Endometrial microvascular endothelial cells (primary cell): ENCODE data around the gene SCYL3. TPM values are rescaled to one million over a fixed set of nuclear protein-coding genes. Genes with fewer than 3 reads are reported as not detected.
"Not testable (repeated sequence)": the region's sequence is repeated elsewhere in the genome, so short reads cannot be mapped to it uniquely, and the experiment has no call there.

Experiments used
- in situ Hi-C: cut with HindIII; loops from 2 replicates; pipeline ENCODE4 v1.10.0; 2017; ENCODE audit warnings: low sequenced_read_pairs, low pct_unique_long_range_greater_than_20kb; ENCODE audit errors: inconsistent ontology term
- total RNA-seq: library from RNA; depleted of rRNA; stranded (reverse); fragments of >200 nt; gene quantifications from one replicate; pipeline ENCODE4 v1.2.3, GENCODE V29; 2015; ENCODE audit errors: inconsistent ontology term

SCYL3 gene
- total RNA-seq, 1 donor from 2014 or later: 5.2 TPM

- in situ Hi-C loops: no loop called here
Measured at GRCh38 chr1:169836198-169836597, 57.5 kb downstream of the SCYL3 start.

- in situ Hi-C loops: no loop called here
Measured at GRCh38 chr1:169835647-169836046, 58.0 kb downstream of the SCYL3 start.

DNA sequence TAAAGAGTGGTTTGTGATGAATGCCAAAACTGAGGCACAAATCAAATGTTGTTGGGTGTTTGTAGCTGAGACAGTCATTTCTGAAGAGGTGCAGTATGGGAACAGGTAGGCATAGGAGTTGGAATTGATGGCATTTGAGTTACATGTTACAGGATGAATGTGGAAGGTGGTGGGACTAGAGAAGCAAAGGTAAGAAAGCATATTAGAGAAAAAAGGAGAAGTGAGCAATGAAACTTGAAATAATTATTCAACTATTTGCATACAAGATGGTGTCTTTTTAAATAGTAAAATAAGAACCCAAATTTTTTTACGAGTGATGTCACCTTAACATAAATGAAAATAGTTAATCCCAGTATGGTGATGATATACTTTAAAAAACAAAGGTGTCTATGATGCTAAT lies 58.8 kb downstream of the SCYL3 start:
- in situ Hi-C loops: no loop called here

DNA sequence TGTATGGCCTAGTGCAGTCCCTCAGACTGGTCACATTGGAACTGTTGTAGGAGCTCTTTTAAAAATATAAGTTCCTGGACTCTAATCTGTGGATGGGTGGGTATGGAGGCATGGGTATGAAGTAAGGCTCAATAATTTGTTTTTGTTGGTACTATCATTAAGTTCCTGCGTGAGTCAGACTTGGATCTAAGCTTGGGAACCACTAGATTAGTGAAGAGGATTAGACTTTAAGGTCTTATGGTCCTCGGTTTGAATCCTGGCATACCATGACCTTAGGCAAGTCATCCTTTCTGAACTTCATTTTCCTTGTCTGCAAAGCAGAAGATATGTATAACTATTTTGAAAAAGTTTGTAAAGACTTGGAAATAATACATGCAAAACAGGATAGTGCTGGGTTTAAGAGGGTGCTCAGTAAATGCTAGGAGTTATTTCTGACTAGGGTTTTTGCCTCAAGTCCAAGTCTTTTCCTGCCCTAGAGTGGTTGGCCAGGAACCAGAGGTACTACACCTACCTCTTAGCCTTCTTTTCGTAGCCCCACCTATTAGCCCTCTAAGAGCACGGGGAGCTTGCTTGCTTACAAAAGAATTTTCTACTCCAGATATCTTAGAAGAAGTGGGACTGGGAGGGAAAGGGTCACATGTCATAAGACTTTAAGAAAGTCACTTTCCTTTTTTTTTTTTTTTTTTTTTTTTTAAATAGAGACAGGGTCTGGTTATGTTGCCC lies 60.4 kb downstream of the SCYL3 start:
- in situ Hi-C loops: no loop called here

DNA sequence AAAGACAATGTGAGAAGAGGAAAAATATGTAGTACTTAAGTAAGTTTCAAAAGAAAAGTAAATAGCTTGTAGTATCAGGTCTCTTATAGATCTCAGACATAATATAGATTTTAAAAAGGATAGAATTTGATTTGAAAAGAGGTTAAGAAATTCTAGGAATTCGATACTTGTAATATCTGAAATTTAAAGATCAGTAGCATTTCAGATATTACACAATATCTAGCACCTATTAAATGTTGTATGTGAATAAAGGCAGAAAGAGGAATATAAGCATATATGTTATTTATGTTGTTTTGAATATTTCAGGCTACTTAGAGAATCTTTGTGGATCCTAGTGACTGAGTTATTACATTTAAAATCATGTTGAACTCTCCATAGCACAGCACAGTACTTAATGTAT lies 64.0 kb downstream of the SCYL3 start:
- in situ Hi-C loops: no loop called here

- in situ Hi-C loops: no loop called here
Measured at GRCh38 chr1:169824153-169824552, 69.5 kb downstream of the SCYL3 start.

DNA sequence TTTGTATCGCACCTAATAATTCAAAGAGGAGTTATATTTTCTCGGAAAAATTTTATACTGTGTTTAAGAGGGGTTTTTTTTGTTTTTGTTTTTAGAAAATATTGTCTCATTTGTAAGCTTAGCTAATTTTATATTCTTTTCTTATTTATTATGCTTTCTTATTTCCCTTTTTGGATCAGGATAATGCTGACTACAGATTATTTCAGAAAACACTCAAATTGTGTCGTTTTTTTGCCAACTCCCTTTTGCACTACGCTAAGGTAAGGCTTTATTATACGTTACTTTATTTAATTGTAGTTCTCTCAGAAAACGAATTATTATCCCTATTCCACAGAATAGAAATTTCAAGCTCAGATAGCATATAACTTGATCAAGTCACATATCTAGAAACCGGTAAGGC lies 72.2 kb downstream of the SCYL3 start:
- in situ Hi-C loops: no loop called here

DNA sequence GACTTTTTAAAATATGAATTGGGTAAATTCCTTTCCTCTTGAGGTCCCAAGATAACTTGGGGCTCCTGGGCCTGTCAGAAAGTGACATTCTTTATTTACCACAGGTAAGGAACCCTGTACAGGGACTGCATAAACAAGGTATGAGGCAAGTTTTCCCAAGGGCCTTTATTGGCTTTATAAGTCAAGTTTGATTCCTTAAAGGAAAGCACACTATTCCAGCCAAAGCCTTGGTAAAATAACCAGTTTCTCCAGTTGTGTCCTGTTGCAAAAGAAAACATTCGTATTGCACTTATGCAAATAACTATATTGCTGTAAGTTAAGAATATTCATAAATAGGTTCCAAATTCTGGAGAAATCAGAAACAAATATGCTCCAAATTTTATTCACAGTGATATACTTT lies 77.1 kb downstream of the SCYL3 start:
- in situ Hi-C loops: no loop called here

DNA sequence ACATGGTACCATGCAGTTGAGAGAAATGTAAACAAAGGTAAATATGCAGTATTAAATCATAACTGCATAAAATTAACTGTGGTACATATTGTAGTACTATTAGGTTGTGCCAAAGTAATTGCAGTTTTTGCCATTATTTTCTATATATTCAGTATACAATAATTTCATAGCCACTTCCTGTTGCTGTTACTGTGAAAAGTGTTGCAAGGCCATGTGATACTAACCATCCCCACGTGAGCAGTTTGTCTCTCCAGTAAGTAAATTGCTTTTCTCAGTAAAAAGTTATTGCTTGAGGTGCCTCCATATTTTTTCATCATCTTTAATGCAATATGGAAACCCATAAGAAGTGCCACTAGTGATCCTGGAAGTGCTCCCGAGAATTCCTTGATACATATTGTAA lies 79.4 kb downstream of the SCYL3 start:
- in situ Hi-C loops: no loop called here

- in situ Hi-C loops: no loop called here
Measured at GRCh38 chr1:169812131-169812530, 81.6 kb downstream of the SCYL3 start.

GRCh38 chr1:169811418-169812035 lies 82.2 kb downstream of the SCYL3 start:
- in situ Hi-C loops: not testable (repeated sequence)

DNA sequence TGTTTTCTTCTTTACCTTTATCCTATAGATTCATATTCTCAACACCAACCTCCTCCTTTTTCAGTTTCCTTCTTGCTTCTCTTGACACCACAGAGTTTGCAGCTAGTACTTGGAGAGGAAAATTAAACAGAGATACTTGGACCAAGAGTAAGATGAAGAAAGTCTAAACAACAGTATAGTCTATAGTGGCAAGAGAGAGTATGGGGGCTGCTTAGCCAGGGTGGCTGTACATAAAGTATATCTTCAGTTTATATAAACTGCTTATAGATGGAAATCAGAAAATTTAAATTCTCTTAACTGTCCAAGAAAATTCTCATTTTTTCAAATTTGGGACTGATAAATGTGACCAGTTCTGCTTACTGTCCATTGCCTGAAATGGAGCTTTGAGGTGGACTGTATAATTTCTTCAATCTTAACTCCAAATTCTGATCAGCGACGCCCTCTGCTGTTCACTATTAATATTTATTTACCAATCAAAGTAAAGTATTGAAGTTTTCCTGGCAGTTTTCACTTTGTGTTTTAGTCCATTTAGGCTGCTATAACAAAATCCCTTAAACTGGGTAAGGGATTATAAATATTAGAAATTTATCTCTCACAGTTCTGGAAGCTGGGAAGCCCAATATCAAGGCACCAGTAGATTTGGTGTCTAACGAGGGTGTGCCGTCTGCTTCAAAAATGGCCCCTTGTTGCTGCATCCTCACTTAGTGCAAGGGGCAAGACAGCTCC lies 84.2 kb downstream of the SCYL3 start:
- in situ Hi-C loops: no loop called here

DNA sequence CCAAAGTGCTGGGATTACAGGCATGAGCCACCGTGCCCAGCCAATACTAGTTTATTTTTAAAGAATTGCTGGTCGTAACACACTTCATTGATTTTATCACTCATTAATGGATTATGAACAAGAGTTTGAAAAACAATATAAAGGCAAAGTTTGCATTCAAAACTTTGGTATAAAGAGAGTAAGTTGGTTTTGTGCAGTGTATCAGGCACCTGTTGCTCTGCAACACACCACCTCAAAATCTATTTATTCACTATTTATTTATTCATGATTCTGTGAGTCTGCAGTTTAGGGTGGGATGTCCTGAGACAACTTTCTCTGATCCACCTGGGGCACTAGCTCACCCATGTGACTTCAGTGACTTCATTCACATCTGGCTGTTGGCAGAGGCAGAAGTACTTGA lies 88.8 kb downstream of the SCYL3 start:
- in situ Hi-C loops: no loop called here

DNA sequence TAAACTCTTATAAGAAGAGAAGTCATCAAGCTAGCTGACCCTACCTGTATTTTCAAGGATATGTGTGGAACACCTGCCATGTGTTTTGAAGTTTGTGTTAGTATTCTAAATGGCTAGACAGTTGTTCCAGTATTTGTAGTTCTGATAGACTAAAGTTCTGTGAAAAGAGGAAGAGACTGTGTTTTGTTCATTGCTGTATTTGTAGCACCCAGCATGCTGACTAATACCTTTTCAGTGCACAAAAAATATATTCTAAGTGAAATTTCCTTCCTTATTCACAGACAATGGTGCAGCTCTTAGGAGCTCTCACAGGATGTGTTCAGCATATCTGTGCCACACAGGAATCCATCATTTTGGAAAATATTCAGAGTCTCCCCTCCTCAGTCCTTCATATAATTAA lies 90.8 kb downstream of the SCYL3 start:
- in situ Hi-C loops: no loop called here

Other genes with a start within 250 kb of the SCYL3 start
- gene SELL, start 182.3 kb downstream of the SCYL3 start, total RNA-seq: not detected
- 5.9 TPM for gene SELE, start 159.8 kb downstream of the SCYL3 start, total RNA-seq
- 3.7 TPM for gene METTL18, start 99.0 kb downstream of the SCYL3 start, total RNA-seq
- gene KIFAP3, start 180.8 kb upstream of the SCYL3 start, total RNA-seq: 17.3 TPM